ENCODE results near the gene ICA1. TPM values are rescaled to one million over a fixed set of nuclear protein-coding genes. Genes with fewer than 3 reads are reported as not detected.

The ICA1 gene
- total RNA-seq, 1 experiment from 2014 or later, result not detected

- intact Hi-C loops (cut with micrococcal nuclease; ENCODE audit: unreplicated experiment), result no loop called here
Observed at GRCh38 chr7:8125680-8126444, 136.1 kb downstream of the ICA1 start.

GRCh38 chr7:8121243-8121642, 140.7 kb downstream of the ICA1 start:
- no peak for TF ChIP-seq CTCF (conservative IDR thresholded peaks at IDR 0.05; ENCODE audit: low read depth, low read length)
- TF ChIP-seq EZH2 (IDR thresholded peaks at IDR 0.05; ENCODE audit: borderline replicate concordance, low read depth, low read length, poor library complexity, severe bottlenecking), result no peak
- Histone ChIP-seq H3K36me3 (ENCODE audit: insufficient read depth, low read length, poor library complexity, severe bottlenecking) (no peaks in the 10 kb centered on the region), H3K9me3 (ENCODE audit: low read depth, low read length, poor library complexity, severe bottlenecking) (no peaks in the 10 kb centered on the region), H3K4me1 (ENCODE audit: insufficient read depth, low read length, poor library complexity, severe bottlenecking) (no peaks in the 10 kb centered on the region), H3K27ac (ENCODE audit: low read depth, low read length, poor library complexity, severe bottlenecking) (no peak overlapping the region), H3K27me3 (replicated peaks; ENCODE audit: insufficient read depth, low read depth, low read length, poor library complexity) (no peaks in the 10 kb centered on the region), H3K4me3 (ENCODE audit: low read depth, low read length, poor library complexity, severe bottlenecking) (no peak overlapping the region)
- no peak for DNase-seq (ENCODE audit: low spot score)
- BruUV-seq (replicated peaks), result no TSS peak
- CTCF ChIA-PET, result no interaction called here
- intact Hi-C loops (cut with micrococcal nuclease; ENCODE audit: unreplicated experiment), result no loop called here
- POLR2A ChIA-PET (ENCODE audit: low non-redundant PET), result no interaction called here

More at GRCh38 chr7:8125680-8126444, 136.1 kb downstream of the ICA1 start:
- no peaks in the 10 kb centered on the region for H3K36me3 ChIP-seq (ENCODE audit: insufficient read depth, low read length, poor library complexity, severe bottlenecking)
- no peaks in the 10 kb centered on the region for H3K27me3 ChIP-seq (replicated peaks; ENCODE audit: insufficient read depth, low read depth, low read length, poor library complexity)
- TF ChIP-seq CTCF (conservative IDR thresholded peaks at IDR 0.05; ENCODE audit: low read depth, low read length) (no peak), EZH2 (IDR thresholded peaks at IDR 0.05; ENCODE audit: borderline replicate concordance, low read depth, low read length, poor library complexity, severe bottlenecking) (no peak)
- ChIA-PET CTCF (no interaction called here), POLR2A (ENCODE audit: low non-redundant PET) (no interaction called here)
- H3K4me1 ChIP-seq (ENCODE audit: insufficient read depth, low read length, poor library complexity, severe bottlenecking), result no peaks in the 10 kb centered on the region
- H3K27ac ChIP-seq (ENCODE audit: low read depth, low read length, poor library complexity, severe bottlenecking), result no peak overlapping the region
- H3K9me3 ChIP-seq (ENCODE audit: low read depth, low read length, poor library complexity, severe bottlenecking), result no peaks in the 10 kb centered on the region
- H3K4me3 ChIP-seq (ENCODE audit: low read depth, low read length, poor library complexity, severe bottlenecking), result no peak overlapping the region
- no TSS peak for BruUV-seq (replicated peaks)
- DNase-seq (ENCODE audit: low spot score), result no peak

GRCh38 chr7:8120390-8121058, 141.4 kb downstream of the ICA1 start:
- no peaks in the 10 kb centered on the region for H3K9me3 ChIP-seq (ENCODE audit: low read depth, low read length, poor library complexity, severe bottlenecking)
- TF ChIP-seq CTCF (conservative IDR thresholded peaks at IDR 0.05; ENCODE audit: low read depth, low read length), result no peak
- TF ChIP-seq EZH2 (IDR thresholded peaks at IDR 0.05; ENCODE audit: borderline replicate concordance, low read depth, low read length, poor library complexity, severe bottlenecking), result no peak
- ChIA-PET POLR2A (ENCODE audit: low non-redundant PET) (no interaction called here), CTCF (no interaction called here)
- no peak overlapping the region for H3K4me3 ChIP-seq (ENCODE audit: low read depth, low read length, poor library complexity, severe bottlenecking)
- H3K27ac ChIP-seq (ENCODE audit: low read depth, low read length, poor library complexity, severe bottlenecking), result no peak overlapping the region
- H3K36me3 ChIP-seq (ENCODE audit: insufficient read depth, low read length, poor library complexity, severe bottlenecking), result no peaks in the 10 kb centered on the region
- H3K4me1 ChIP-seq (ENCODE audit: insufficient read depth, low read length, poor library complexity, severe bottlenecking), result no peaks in the 10 kb centered on the region
- DNase-seq (ENCODE audit: low spot score), result no peak
- intact Hi-C loops (cut with micrococcal nuclease; ENCODE audit: unreplicated experiment), result no loop called here
- no TSS peak for BruUV-seq (replicated peaks)
- H3K27me3 ChIP-seq (replicated peaks; ENCODE audit: insufficient read depth, low read depth, low read length, poor library complexity), result no peaks in the 10 kb centered on the region

Measured in A673 (cell line).